Endothelial cell of umbilical vein (primary cell): Measurements from ENCODE around the gene PLCB4. TPM values are rescaled to one million over a fixed set of nuclear protein-coding genes. Genes with fewer than 3 reads are reported as not detected.

Experiments
- BruUV-seq: library from RNA; stranded (reverse); fragments of 400-500 nt; replicated peaks from 2 replicates; lab custom pipeline; 2021; lab: Mats Ljungman, UMichigan
- CTCF ChIA-PET: fragments of 300-600, 350-600 bp; sonication (Branson Sonifier 250); formaldehyde crosslinking; loops from one replicate; lab custom pipeline; 2021; ENCODE audit warnings: antibody characterized with exemption, inconsistent platforms; lab: Charles Lee
- POLR2A ChIA-PET: fragments of 300-600, 350-600 bp; sonication (Branson Sonifier 250); formaldehyde crosslinking; loops from one replicate; lab custom pipeline; 2021; ENCODE audit warnings: antibody characterized with exemption, inconsistent platforms; lab: Charles Lee
- DNase-seq: peaks from one replicate; pipeline ENCODE4 v3.0.0-alpha.2; 2011; ENCODE audit warnings: low read depth, low spot score
- FAIRE-seq: peaks from 2 replicates; lab custom pipeline; 2011; peaks lifted over from hg19 to GRCh38; lab: Jason Lieb, UNC
- H2AFZ ChIP-seq: 2 replicates; pipeline ENCODE4 v1.6.0; 2012; ENCODE audit warnings: low read depth, low read length, control low read depth, inconsistent platforms
- H3K27ac ChIP-seq: 2 replicates; pipeline ENCODE4 v1.5.1; 2011; ENCODE audit warnings: low read depth, mild to moderate bottlenecking, control low read depth, low read length, moderate library complexity; ENCODE audit not compliant: insufficient read depth
- H3K27me3 ChIP-seq, 2 experiments: 2 replicates each; pipeline versions ENCODE4 v1.6.0 to v1.6.1; 2011; ENCODE audit warnings: low read length in 2 of 2, mixed read lengths in 1 of 2; ENCODE audit not compliant: control insufficient read depth in 2 of 2, insufficient read depth in 2 of 2
- H3K36me3 ChIP-seq, 2 experiments: 2 replicates in 1 of 2; 3 replicates in 1 of 2; pipeline ENCODE4 v1.5.1; 2011; ENCODE audit warnings: low read length in 2 of 2, mild to moderate bottlenecking in 1 of 2, moderate library complexity in 1 of 2; ENCODE audit not compliant: control insufficient read depth in 2 of 2, insufficient read depth in 2 of 2; ENCODE audit errors: extremely low read depth in 1 of 2
- H3K4me1 ChIP-seq: 3 replicates; pipeline ENCODE4 v1.5.1; 2011; ENCODE audit warnings: mild to moderate bottlenecking, low read length; ENCODE audit not compliant: control insufficient read depth, insufficient read depth; ENCODE audit errors: extremely low read depth
- H3K4me2 ChIP-seq: 2 replicates; pipeline ENCODE4 v1.6.1; 2011; ENCODE audit warnings: low read length, control low read depth, mixed read lengths; ENCODE audit not compliant: insufficient read depth
- H3K4me3 ChIP-seq, 3 experiments: fragments of 200-600 bp in 1 of 3; sonication (generic), shearing (Covaris generic) in 1 of 3; replicated peaks in 1 of 3; 2 replicates each; pipeline ENCODE4 v1.5.1; 2011 to 2016; ENCODE audit warnings: control low read depth in 3 of 3, low read length in 3 of 3, mild to moderate bottlenecking in 2 of 3, inconsistent platforms in 1 of 3, low read depth in 1 of 3, moderate library complexity in 1 of 3; ENCODE audit not compliant: insufficient read depth in 1 of 3
- H3K79me2 ChIP-seq: 2 replicates; pipeline ENCODE4 v1.6.0; 2012; ENCODE audit warnings: low read length, inconsistent platforms; ENCODE audit not compliant: control insufficient read depth, insufficient read depth
- H3K9ac ChIP-seq: replicated peaks from 2 replicates; pipeline ENCODE3; 2011; ENCODE audit warnings: low read length, control low read depth; ENCODE audit not compliant: insufficient read depth; ENCODE audit errors: extremely low read depth
- H3K9me1 ChIP-seq: replicated peaks from 3 replicates; pipeline ENCODE4 v1.6.0; 2011; ENCODE audit warnings: mild to moderate bottlenecking, low read length; ENCODE audit not compliant: control insufficient read depth, insufficient read depth; ENCODE audit errors: extremely low read depth
- H3K9me3 ChIP-seq: replicated peaks from 2 replicates; pipeline ENCODE4 v1.5.1; 2012; ENCODE audit warnings: low read length, inconsistent platforms; ENCODE audit not compliant: control insufficient read depth, insufficient read depth
- H4K20me1 ChIP-seq: replicated peaks from 2 replicates; pipeline ENCODE3; 2011; ENCODE audit warnings: mild to moderate bottlenecking, low read length; ENCODE audit not compliant: control insufficient read depth, insufficient read depth; ENCODE audit errors: extremely low read depth
- EZH2 ChIP-seq: IDR thresholded peaks from 2 replicates; pipeline ENCODE4 v1.6.1; 2012; ENCODE audit warnings: borderline replicate concordance, low read depth, mild to moderate bottlenecking, moderate library complexity, low read length, inconsistent platforms; ENCODE audit not compliant: severe bottlenecking
- FOS ChIP-seq: IDR thresholded peaks from 2 replicates; pipeline ENCODE4 v1.6.1; 2011; ENCODE audit warnings: mild to moderate bottlenecking, low read length, moderate library complexity, borderline replicate concordance; ENCODE audit not compliant: insufficient read depth
- GATA2 ChIP-seq: IDR thresholded peaks from 2 replicates; pipeline ENCODE4 v1.7.0; 2011; ENCODE audit warnings: low read depth, mild to moderate bottlenecking, moderate library complexity, mixed read lengths, low read length; ENCODE audit not compliant: insufficient read length, insufficient read depth
- JUN ChIP-seq: IDR thresholded peaks from 2 replicates; pipeline ENCODE4 v1.6.1; 2011; ENCODE audit warnings: borderline replicate concordance, low read depth; ENCODE audit not compliant: insufficient read length, insufficient read depth
- MYC ChIP-seq: IDR thresholded peaks from one replicate; pipeline ENCODE4 v1.6.1; 2011; ENCODE audit warnings: mild to moderate bottlenecking, low read depth, low read length
- POLR2A ChIP-seq: IDR thresholded peaks from 2 replicates; pipeline ENCODE4 v1.6.1; 2012; ENCODE audit warnings: low read depth, mild to moderate bottlenecking, control low read depth, low read length
- POLR2AphosphoS5 ChIP-seq: IDR thresholded peaks from 2 replicates; pipeline ENCODE4 v1.6.1; 2012; ENCODE audit warnings: low read depth, mild to moderate bottlenecking, control low read depth, low read length, moderate library complexity; ENCODE audit not compliant: insufficient read depth
- dilution Hi-C: fragments of 300-500 bp; cut with MboI; formaldehyde crosslinking; loops from one replicate; pipeline ENCODE4 v1.15.0; 2019; ENCODE audit warnings: low sequenced_read_pairs; ENCODE audit not compliant: extremely low pct_ligation_motif_present
- intact Hi-C: fragments of 100-400 bp; cut with micrococcal nuclease; formaldehyde crosslinking; loops from one replicate; pipeline ENCODE4 v1.10.0; 2022
- polyA plus RNA-seq, 4 experiments: library from polyadenylated mRNA; depleted of rRNA in 3 of 4; stranded (reverse) in 3 of 4; unstranded in 1 of 4; fragments of >200 nt; gene quantifications; 2 replicates each; pipeline versions ENCODE4 v1.2.1 to v1.2.3, GENCODE V29; 2011 to 2012; ENCODE audit warnings: missing spikeins in 1 of 4
- total RNA-seq: library from RNA; stranded (reverse); gene quantifications from 2 replicates; pipeline ENCODE4 v1.2.3, GENCODE V29; 2021
- TF ChIP-seq, protein P1 (sequence below), 2 donors: IDR thresholded peaks; 1 replicate in 1 of 2; 2 replicates in 1 of 2; pipeline ENCODE4 v1.5.1; 2011; ENCODE audit warnings: low read length in 2 of 2, mild to moderate bottlenecking in 2 of 2, moderate library complexity in 2 of 2, control low read depth in 1 of 2, inconsistent platforms in 1 of 2, low read depth in 1 of 2; ENCODE audit not compliant: insufficient read depth in 1 of 2; ENCODE audit errors: extremely low read depth in 1 of 2
- TF ChIP-seq, protein P2 (sequence below): IDR thresholded peaks from 2 replicates; pipeline ENCODE4 v1.6.1; 2011; ENCODE audit not compliant: insufficient read depth, insufficient read length

PLCB4 gene
- total and polyA plus RNA-seq, 2 donors (not counting 3 experiments of a cell fraction or from before 2014, with no cell fraction given) = 0.37 to 1.7 TPM

DNA sequence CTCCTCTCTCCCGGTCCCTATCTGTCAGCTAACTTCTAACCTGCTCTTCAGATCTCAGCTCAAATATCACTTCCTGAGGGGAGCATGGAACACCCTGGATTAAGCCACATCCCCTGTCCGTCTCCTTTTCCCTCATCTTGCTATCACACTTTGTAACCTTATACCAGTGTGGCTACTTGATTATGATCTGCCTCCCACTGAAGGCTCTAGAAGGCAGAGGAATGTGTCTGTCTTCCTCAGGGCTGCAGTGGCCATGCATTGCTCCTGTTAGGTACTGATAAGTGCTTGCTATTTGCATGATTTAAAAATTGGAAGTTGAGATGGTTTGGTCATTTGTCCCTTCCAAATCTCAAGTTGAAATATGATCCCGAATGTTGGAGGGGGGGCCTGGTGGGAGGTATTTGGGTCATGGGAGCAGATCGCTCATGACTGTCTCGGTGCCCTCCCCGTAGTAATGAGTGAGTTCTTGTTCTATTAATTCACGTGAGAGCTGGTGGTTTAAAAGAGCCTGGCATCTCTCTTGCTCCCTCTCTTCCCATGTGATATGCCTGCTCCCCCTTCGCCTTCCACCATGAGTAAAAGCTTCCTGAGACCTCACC, 71.4 kb downstream of the PLCB4 start:
- Histone ChIP-seq H3K9me3 (no peaks in the 10 kb centered on the region), H4K20me1 (no peaks in the 10 kb centered on the region), H3K4me3 (no peak overlapping the region), H3K36me3 (no peaks in the 10 kb centered on the region), H2AFZ (no peak overlapping the region), H3K9me1 (no peaks in the 10 kb centered on the region), H3K4me1 (no peaks in the 10 kb centered on the region), H3K79me2 (no peaks in the 10 kb centered on the region), H3K27me3 (no peaks in the 10 kb centered on the region), H3K9ac (no peak overlapping the region), H3K27ac (no peak overlapping the region), H3K4me2 (no peak overlapping the region)
- intact Hi-C loops (no loop called here), dilution Hi-C loops (no loop called here)
- DNase-seq (no peak), FAIRE-seq (no peak)
- TF ChIP-seq POLR2A (no peak), GATA2 (no peak), MYC (no peak), EZH2 (no peak), JUN (no peak), FOS (no peak), POLR2AphosphoS5 (no peak)
- TF ChIP-seq, protein P1, sequence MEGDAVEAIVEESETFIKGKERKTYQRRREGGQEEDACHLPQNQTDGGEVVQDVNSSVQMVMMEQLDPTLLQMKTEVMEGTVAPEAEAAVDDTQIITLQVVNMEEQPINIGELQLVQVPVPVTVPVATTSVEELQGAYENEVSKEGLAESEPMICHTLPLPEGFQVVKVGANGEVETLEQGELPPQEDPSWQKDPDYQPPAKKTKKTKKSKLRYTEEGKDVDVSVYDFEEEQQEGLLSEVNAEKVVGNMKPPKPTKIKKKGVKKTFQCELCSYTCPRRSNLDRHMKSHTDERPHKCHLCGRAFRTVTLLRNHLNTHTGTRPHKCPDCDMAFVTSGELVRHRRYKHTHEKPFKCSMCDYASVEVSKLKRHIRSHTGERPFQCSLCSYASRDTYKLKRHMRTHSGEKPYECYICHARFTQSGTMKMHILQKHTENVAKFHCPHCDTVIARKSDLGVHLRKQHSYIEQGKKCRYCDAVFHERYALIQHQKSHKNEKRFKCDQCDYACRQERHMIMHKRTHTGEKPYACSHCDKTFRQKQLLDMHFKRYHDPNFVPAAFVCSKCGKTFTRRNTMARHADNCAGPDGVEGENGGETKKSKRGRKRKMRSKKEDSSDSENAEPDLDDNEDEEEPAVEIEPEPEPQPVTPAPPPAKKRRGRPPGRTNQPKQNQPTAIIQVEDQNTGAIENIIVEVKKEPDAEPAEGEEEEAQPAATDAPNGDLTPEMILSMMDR (IDR thresholded peaks at IDR 0.05; ENCODE audit: extremely low read depth in 1 of 2, insufficient read depth in 1 of 2, low read depth in 1 of 2, low read length in 2 of 2) = no peak
- TF ChIP-seq, protein P2, sequence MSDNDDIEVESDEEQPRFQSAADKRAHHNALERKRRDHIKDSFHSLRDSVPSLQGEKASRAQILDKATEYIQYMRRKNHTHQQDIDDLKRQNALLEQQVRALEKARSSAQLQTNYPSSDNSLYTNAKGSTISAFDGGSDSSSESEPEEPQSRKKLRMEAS = no peak
- POLR2A ChIA-PET = no interaction called here
- BruUV-seq = no TSS peak
- CTCF ChIA-PET = no interaction called here
